ENCODE results near the gene RASGRP3.

Gene RASGRP3

GRCh38 chr2:33496150-33496549 lies 19.7 kb downstream of the RASGRP3 start:
- Histone ChIP-seq H3K4me2 (peak overlapping the region; percentile 99), H3K27me3 (ENCODE audit: insufficient read depth, low read depth) (no peaks in the 10 kb centered on the region), H3K4me1 (ENCODE audit: low read depth, poor library complexity, severe bottlenecking) (peaks cover 97% of the 10 kb centered on the region), H3K9ac (peak overlapping the region; percentile 45; the same call in 1 of the 2 replicates), H3K79me2 (ENCODE audit: insufficient read depth, low read depth) (peaks cover 59% of the 10 kb centered on the region), H3K27ac (peak overlapping the region; percentile 96), H2AFZ (ENCODE audit: low read depth) (no peak overlapping the region), H3K4me3 (IDR thresholded peaks at IDR 0.05; ENCODE audit: insufficient read depth, low read depth, low read length) (no peak overlapping the region), H3K36me3 (ENCODE audit: insufficient read depth) (no peaks in the 10 kb centered on the region), H4K20me1 (ENCODE audit: insufficient read depth) (no peaks in the 10 kb centered on the region)
- no peak for TF ChIP-seq CTCF (conservative IDR thresholded peaks at IDR 0.05; ENCODE audit: low read depth, low read length)

- Histone ChIP-seq H3K36me3 (ENCODE audit: insufficient read depth) (no peaks in the 10 kb centered on the region), H3K4me2 (peak overlapping the region; percentile 99), H3K4me3 (IDR thresholded peaks at IDR 0.05; ENCODE audit: insufficient read depth, low read depth, low read length) (no peak overlapping the region), H3K9ac (peak overlapping the region; percentile 45), H3K4me1 (ENCODE audit: low read depth, poor library complexity, severe bottlenecking) (peaks cover 97% of the 10 kb centered on the region), H3K79me2 (ENCODE audit: insufficient read depth, low read depth) (peaks cover 54% of the 10 kb centered on the region), H4K20me1 (ENCODE audit: insufficient read depth) (no peaks in the 10 kb centered on the region), H2AFZ (ENCODE audit: low read depth) (no peak overlapping the region), H3K27ac (peak overlapping the region; percentile 96), H3K27me3 (ENCODE audit: insufficient read depth, low read depth) (no peaks in the 10 kb centered on the region)
- no peak for TF ChIP-seq CTCF (conservative IDR thresholded peaks at IDR 0.05; ENCODE audit: low read depth, low read length)
These were observed 20.3 kb downstream of the RASGRP3 start for GRCh38 chr2:33496726-33497125.

- Histone ChIP-seq H3K4me1 (ENCODE audit: low read depth, poor library complexity, severe bottlenecking) (peaks cover 95% of the 10 kb centered on the region), H2AFZ (ENCODE audit: low read depth) (no peak overlapping the region), H3K9ac (peak overlapping the region; percentile 45), H3K27me3 (ENCODE audit: insufficient read depth, low read depth) (no peaks in the 10 kb centered on the region), H3K4me3 (IDR thresholded peaks at IDR 0.05; ENCODE audit: insufficient read depth, low read depth, low read length) (no peak overlapping the region), H3K36me3 (ENCODE audit: insufficient read depth) (no peaks in the 10 kb centered on the region), H3K27ac (peak overlapping the region; percentile 96), H3K79me2 (ENCODE audit: insufficient read depth, low read depth) (peaks cover 49% of the 10 kb centered on the region), H3K4me2 (peak overlapping the region; percentile 99), H4K20me1 (ENCODE audit: insufficient read depth) (no peaks in the 10 kb centered on the region)
- TF ChIP-seq CTCF (conservative IDR thresholded peaks at IDR 0.05; ENCODE audit: low read depth, low read length), result no peak
These were observed 20.8 kb downstream of the RASGRP3 start for GRCh38 chr2:33497221-33497650.

- H3K36me3 ChIP-seq (ENCODE audit: insufficient read depth), result no peaks in the 10 kb centered on the region
- no peak for TF ChIP-seq CTCF (conservative IDR thresholded peaks at IDR 0.05; ENCODE audit: low read depth, low read length)
- peak overlapping the region; percentile 53; the same call in 1 of the 2 replicates for H2AFZ ChIP-seq (ENCODE audit: low read depth)
- H4K20me1 ChIP-seq (ENCODE audit: insufficient read depth), result no peaks in the 10 kb centered on the region
- H3K9ac ChIP-seq, result peak overlapping the region; percentile 45
- no peak overlapping the region for H3K4me3 ChIP-seq (IDR thresholded peaks at IDR 0.05; ENCODE audit: insufficient read depth, low read depth, low read length)
- peaks cover 41% of the 10 kb centered on the region for H3K79me2 ChIP-seq (ENCODE audit: insufficient read depth, low read depth)
- peak overlapping the region; percentile 96 for H3K27ac ChIP-seq
- no peaks in the 10 kb centered on the region for H3K27me3 ChIP-seq (ENCODE audit: insufficient read depth, low read depth)
- H3K4me1 ChIP-seq (ENCODE audit: low read depth, poor library complexity, severe bottlenecking), result peaks cover 94% of the 10 kb centered on the region
- H3K4me2 ChIP-seq, result peak overlapping the region; percentile 99
These were observed 22.0 kb downstream of the RASGRP3 start for GRCh38 chr2:33498291-33498956.

Measured in KMS-11 (cell line).